GM23248 (cell line): ENCODE data around the gene PSME1. TPM values are rescaled to one million over a fixed set of nuclear protein-coding genes. Genes with fewer than 3 reads are reported as not detected.
A peak's percentile ranks its signal among the peaks of the same experiment; 100 is the strongest.

Experiments used
- DNase-seq: peaks from one replicate; pipeline ENCODE4 v3.0.0-alpha.2; 2015
- H2AFZ ChIP-seq: fragments of 200-600 bp; sonication (generic); 2 replicates; pipeline ENCODE4 v1.6.1; 2016; ENCODE audit warnings: antibody characterized with exemption
- H3F3A ChIP-seq: fragments of 200-600 bp; sonication (generic); 2 replicates; pipeline ENCODE4 v1.6.1; 2016; ENCODE audit warnings: mild to moderate bottlenecking, antibody characterized with exemption, mixed run types; ENCODE audit not compliant: insufficient read depth
- H3K27ac ChIP-seq: fragments of 200-600 bp; sonication (generic); 2 replicates; pipeline ENCODE4 v1.5.1; 2016; ENCODE audit warnings: mild to moderate bottlenecking
- H3K27me3 ChIP-seq: fragments of 200-600 bp; sonication (generic); replicated peaks from 2 replicates; pipeline ENCODE4 v1.6.1; 2016; ENCODE audit warnings: mild to moderate bottlenecking; ENCODE audit not compliant: insufficient read depth
- H3K36me3 ChIP-seq: fragments of 200-600 bp; sonication (generic); 2 replicates; pipeline ENCODE4 v1.6.1; 2016; ENCODE audit warnings: low read depth, mild to moderate bottlenecking
- H3K4me1 ChIP-seq: fragments of 200-600 bp; sonication (generic); 2 replicates; pipeline ENCODE4 v1.6.1; 2016; ENCODE audit warnings: mild to moderate bottlenecking; ENCODE audit not compliant: insufficient read depth
- H3K4me2 ChIP-seq: fragments of 200-600 bp; sonication (generic); one replicate; pipeline ENCODE4 v1.6.1; 2016; ENCODE audit warnings: mild to moderate bottlenecking; ENCODE audit not compliant: unreplicated experiment
- H3K4me3 ChIP-seq: fragments of 200-600 bp; sonication (generic); 2 replicates; pipeline ENCODE4 v1.5.1; 2016; ENCODE audit warnings: mild to moderate bottlenecking
- H3K79me2 ChIP-seq: fragments of 200-600 bp; sonication (generic); 2 replicates; pipeline ENCODE4 v1.6.1; 2016; ENCODE audit warnings: mild to moderate bottlenecking; ENCODE audit not compliant: insufficient read depth
- H3K9ac ChIP-seq: fragments of 200-600 bp; sonication (generic); 2 replicates; pipeline ENCODE4 v1.6.1; 2016; ENCODE audit warnings: mild to moderate bottlenecking
- H3K9me2 ChIP-seq: fragments of 200-600 bp; sonication (generic); 2 replicates; pipeline ENCODE4 v1.6.1; 2016; ENCODE audit warnings: mixed run types, mild to moderate bottlenecking, moderate library complexity; ENCODE audit not compliant: insufficient read depth
- H3K9me3 ChIP-seq: fragments of 200-600 bp; sonication (generic); one replicate; pipeline ENCODE4 v1.6.1; 2017; ENCODE audit warnings: low read depth
- H4K20me1 ChIP-seq: fragments of 200-600 bp; sonication (generic); 2 replicates; pipeline ENCODE4 v1.6.0; 2016; ENCODE audit not compliant: insufficient read depth
- EZH2 ChIP-seq: fragments of 200-600 bp; sonication (generic); IDR thresholded peaks from 2 replicates; pipeline ENCODE4 v1.6.1; 2018; ENCODE audit warnings: antibody characterized with exemption, mild to moderate bottlenecking; ENCODE audit not compliant: insufficient read depth, poor library complexity, severe bottlenecking
- EZH2phosphoT487 ChIP-seq: fragments of 200-600 bp; sonication (generic); IDR thresholded peaks from 2 replicates; pipeline ENCODE4 v1.6.1; 2018; ENCODE audit warnings: antibody characterized with exemption, moderate library complexity, mild to moderate bottlenecking, low read depth; ENCODE audit not compliant: insufficient read depth
- WGBS, 2 experiments: methylation state at CpG; one replicate each; pipeline ENCODE4 v1.1.6; 2015 to 2017; ENCODE audit warnings: low lambda C conversion rate in 2 of 2, low coverage in 1 of 2; ENCODE audit errors: missing lambda C conversion rate in 2 of 2; 5-methylcytosine and 5-hydroxymethylcytosine counted together
- in situ Hi-C: fragments of 300-500 bp; cut with MboI; formaldehyde crosslinking; loops from 2 replicates; pipeline ENCODE4 v1.15.0; 2020
- polyA plus RNA-seq: library from polyadenylated mRNA; unstranded; fragments of >200 nt; fragmentation: Nextera tagmentation; extraction: Ambion mirVana; gene quantifications from 2 replicates; pipeline ENCODE4 v1.2.1, GENCODE V29; 2016
- total RNA-seq: library from RNA; depleted of rRNA; stranded (reverse); fragments of >200 nt; shearing (Covaris generic); gene quantifications from 2 replicates; pipeline ENCODE4 v1.2.3, GENCODE V29; 2014; rRNA removed

PSME1 gene
- 58.9 and 67.7 TPM in 2 replicates for total RNA-seq
- 144 and 147 TPM in 2 replicates for polyA plus RNA-seq

- peak within 1 kb of the TSS; percentile 95 for H2AFZ ChIP-seq
- H4K20me1 ChIP-seq, result no peaks in the 10 kb centered on the region
- peak within 1 kb of the TSS; percentile 93 for H3K9ac ChIP-seq
- H3K27me3 ChIP-seq, result no peaks in the 10 kb centered on the region
- peak within 1 kb of the TSS; percentile 90 for H3K4me3 ChIP-seq
- peak within 1 kb of the TSS; percentile 87 for H3K4me2 ChIP-seq
- no peaks in the 10 kb centered on the region; the same call in 1 of the 2 replicates for H3F3A ChIP-seq
- DNase-seq, result peak; percentile 94
- no peaks in the 10 kb centered on the region for H3K9me2 ChIP-seq
- H3K27ac ChIP-seq, result peak within 1 kb of the TSS; percentile 22; the same call in 1 of the 2 replicates
- H3K36me3 ChIP-seq, result peaks cover 12% of the 10 kb centered on the region; the same call in 1 of the 2 replicates
- H3K79me2 ChIP-seq, result peaks cover 45% of the 10 kb centered on the region
- WGBS, 2 experiments, result 1% methylated on average over 33 to 54 of the region's 75 CpGs
- no peaks in the 10 kb centered on the region for H3K9me3 ChIP-seq
- TF ChIP-seq EZH2, result no peak
- TF ChIP-seq EZH2phosphoT487, result no peak
- in situ Hi-C loops, result no loop called here
- H3K4me1 ChIP-seq, result peaks cover 12% of the 10 kb centered on the region; the same call in 1 of the 2 replicates
Observed at GRCh38 chr14:24135834-24136683, at the start of gene PSME1. Gene PSME1 (plus strand): TSS chr14:24136194. CDS start chr14:24136263, 69 bp downstream.

GRCh38 chr14:24087004-24087403 is 49.0 kb upstream of the PSME1 start:
- WGBS, 2 experiments, result 40 to 42% methylated on average over 1 of the region's 1 CpG
- no peak overlapping the region for H2AFZ ChIP-seq
- no peak for TF ChIP-seq EZH2phosphoT487
- TF ChIP-seq EZH2, result no peak
- no peaks in the 10 kb centered on the region for H3K4me1 ChIP-seq
- in situ Hi-C loops, result no loop called here
- no peak overlapping the region for H3K4me2 ChIP-seq
- H3K9me2 ChIP-seq, result no peaks in the 10 kb centered on the region
- no peak overlapping the region for H3K27ac ChIP-seq
- H3F3A ChIP-seq, result no peaks in the 10 kb centered on the region
- no peaks in the 10 kb centered on the region for H3K36me3 ChIP-seq
- H3K4me3 ChIP-seq, result no peak overlapping the region
- H3K79me2 ChIP-seq, result no peaks in the 10 kb centered on the region
- no peaks in the 10 kb centered on the region for H3K9me3 ChIP-seq
- peaks cover 13% of the 10 kb centered on the region; the same call in 1 of the 2 replicates for H3K27me3 ChIP-seq
- no peak overlapping the region for H3K9ac ChIP-seq
- no peak for DNase-seq
- H4K20me1 ChIP-seq, result no peaks in the 10 kb centered on the region

GRCh38 chr14:24088095-24088494 is 47.9 kb upstream of the PSME1 start:
- Histone ChIP-seq H3K79me2 (no peaks in the 10 kb centered on the region), H4K20me1 (no peaks in the 10 kb centered on the region), H3K36me3 (no peaks in the 10 kb centered on the region), H3F3A (peaks cover 6% of the 10 kb centered on the region), H3K9me3 (no peaks in the 10 kb centered on the region), H3K4me2 (no peak overlapping the region), H3K9ac (no peak overlapping the region), H3K27ac (no peak overlapping the region), H3K9me2 (no peaks in the 10 kb centered on the region), H2AFZ (no peak overlapping the region), H3K27me3 (0 out of 2 replicates have a peak, but pooled peaks cover 2% of the 10 kb centered on the region), H3K4me3 (no peak overlapping the region), H3K4me1 (no peaks in the 10 kb centered on the region)
- TF ChIP-seq EZH2phosphoT487 (no peak), EZH2 (no peak)
- WGBS, 2 experiments, result 54 to 70% methylated on average over 2 of the region's 2 CpGs
- in situ Hi-C loops, result no loop called here
- DNase-seq, result no peak

GRCh38 chr14:24089890-24090289 is 46.1 kb upstream of the PSME1 start:
- Histone ChIP-seq H3K4me1 (peaks cover 3% of the 10 kb centered on the region; the same call in 1 of the 2 replicates), H3K4me3 (no peak overlapping the region), H3K27me3 (no peaks in the 10 kb centered on the region), H3K27ac (no peak overlapping the region), H3K4me2 (no peak overlapping the region), H3K9me3 (no peaks in the 10 kb centered on the region), H3K9ac (no peak overlapping the region), H4K20me1 (no peaks in the 10 kb centered on the region), H3K79me2 (peaks cover 7% of the 10 kb centered on the region), H3F3A (peaks cover 12% of the 10 kb centered on the region), H3K36me3 (no peaks in the 10 kb centered on the region), H2AFZ (no peak overlapping the region), H3K9me2 (no peaks in the 10 kb centered on the region)
- in situ Hi-C loops, result no loop called here
- 82 to 87% methylated on average over 5 to 6 of the region's 6 CpGs for WGBS, 2 experiments
- no peak for DNase-seq
- no peak for TF ChIP-seq EZH2
- TF ChIP-seq EZH2phosphoT487, result no peak
